Activated effector memory CD4-positive, alpha-beta T cell treated with Interleukin-2 at 50 U/mL for 16 hours (primary cell): ENCODE measurements around the gene TMEM266.
A peak's percentile ranks its signal among the peaks of the same experiment; 100 is the strongest.

Experiments used
- DNase-seq: peaks from one replicate; pipeline ENCODE4 v3.0.0-alpha.2; 2020

TMEM266 gene

GRCh38 chr15:76134537-76134936, 74.8 kb downstream of the TMEM266 start:
- DNase-seq = no peak

- DNase-seq = no peak
Measured at GRCh38 chr15:76135516-76135915, 75.7 kb downstream of the TMEM266 start.

- no peak for DNase-seq
Measured at GRCh38 chr15:76138436-76138835, 78.7 kb downstream of the TMEM266 start.

GRCh38 chr15:76139368-76140073, 79.7 kb downstream of the TMEM266 start:
- peak; percentile 44 for DNase-seq

- DNase-seq = no peak
Measured at GRCh38 chr15:76140074-76140464, 80.3 kb downstream of the TMEM266 start.

- no peak for DNase-seq
Measured at GRCh38 chr15:76146812-76147211, 87.0 kb downstream of the TMEM266 start.

- DNase-seq = peak; percentile 49
Measured at GRCh38 chr15:76147906-76148570, 88.3 kb downstream of the TMEM266 start.

- DNase-seq = no peak
Measured at GRCh38 chr15:76149291-76149915, 89.6 kb downstream of the TMEM266 start.

- no peak for DNase-seq
Measured at GRCh38 chr15:76150513-76150912, 90.7 kb downstream of the TMEM266 start.

- peak; percentile 64 for DNase-seq
Measured at GRCh38 chr15:76150971-76151598, 91.3 kb downstream of the TMEM266 start.

GRCh38 chr15:76151599-76151974, 91.8 kb downstream of the TMEM266 start:
- no peak for DNase-seq

- DNase-seq = no peak
Measured at GRCh38 chr15:76152197-76152596, 92.4 kb downstream of the TMEM266 start.

GRCh38 chr15:76153241-76154197, 93.7 kb downstream of the TMEM266 start:
- DNase-seq = no peak

- DNase-seq = no peak
Measured at GRCh38 chr15:76155731-76156130, 95.9 kb downstream of the TMEM266 start.

GRCh38 chr15:76158226-76158625, 98.4 kb downstream of the TMEM266 start:
- no peak for DNase-seq

GRCh38 chr15:76158815-76159214, 99.0 kb downstream of the TMEM266 start:
- no peak for DNase-seq

GRCh38 chr15:76159282-76159681, 99.5 kb downstream of the TMEM266 start:
- DNase-seq = no peak

GRCh38 chr15:76160426-76161152, 100.8 kb downstream of the TMEM266 start:
- no peak for DNase-seq

- no peak for DNase-seq
Measured at GRCh38 chr15:76161153-76162035, 101.6 kb downstream of the TMEM266 start.

GRCh38 chr15:76162036-76162398, 102.2 kb downstream of the TMEM266 start:
- no peak for DNase-seq
